IMR-90 (cell line): ENCODE measurements around the gene ATP6V1A. TPM values are rescaled to one million over a fixed set of nuclear protein-coding genes. Genes with fewer than 3 reads are reported as not detected.
A peak's percentile ranks its signal among the peaks of the same experiment; 100 is the strongest.

Experiments used
- ATAC-seq: fragments of 200-7000 bp; cut with Tn5 transposase; 2 replicates; pipeline ENCODE4 v1.9.1; 2020; ENCODE audit warnings: low read depth, mild to moderate bottlenecking, moderate library complexity
- BruUV-seq: library from RNA; stranded (reverse); fragments of 400-500 nt; replicated peaks from 2 replicates; lab custom pipeline; 2021; lab: Mats Ljungman, UMichigan
- CTCF ChIA-PET: fragments of 300-600 bp; formaldehyde crosslinking; extraction: SDS; loops from one replicate; lab custom pipeline; 2021; ENCODE audit warnings: antibody characterized with exemption; lab: Yijun Ruan, JAX
- POLR2A ChIA-PET: fragments of 300-600 bp; sonication (Branson Sonifier 250); formaldehyde crosslinking; loops from one replicate; lab custom pipeline; 2022; ENCODE audit warnings: antibody characterized with exemption; ENCODE audit not compliant: unreplicated experiment; lab: Charles Lee
- DNase-seq: peaks from one replicate; pipeline ENCODE4 v3.0.0; 2013
- H2AFZ ChIP-seq: replicated peaks from 2 replicates; pipeline ENCODE3; 2013; ENCODE audit warnings: low read length, mild to moderate bottlenecking; ENCODE audit not compliant: poor library complexity
- H2AK5ac ChIP-seq: 2 replicates; pipeline ENCODE4 v1.6.1; 2013; ENCODE audit warnings: low read depth, low read length, inconsistent platforms
- H2AK9ac ChIP-seq: replicated peaks from 2 replicates; pipeline ENCODE3; 2013; ENCODE audit warnings: mild to moderate bottlenecking, low read depth, low read length, moderate library complexity; ENCODE audit not compliant: poor library complexity
- H2BK120ac ChIP-seq: 2 replicates; pipeline ENCODE4 v1.6.1; 2013; ENCODE audit warnings: low read depth, low read length, inconsistent platforms
- H2BK15ac ChIP-seq: 3 replicates; pipeline ENCODE4 v1.6.1; 2013; ENCODE audit warnings: low read depth, low read length, inconsistent platforms
- H2BK20ac ChIP-seq: 2 replicates; pipeline ENCODE4 v1.6.1; 2013; ENCODE audit warnings: low read depth, mild to moderate bottlenecking, inconsistent platforms, low read length, moderate library complexity
- H2BK5ac ChIP-seq: 2 replicates; pipeline ENCODE4 v1.6.1; 2013; ENCODE audit warnings: mild to moderate bottlenecking, low read depth, low read length, inconsistent platforms; ENCODE audit not compliant: poor library complexity, severe bottlenecking
- H3K14ac ChIP-seq: replicated peaks from 2 replicates; pipeline ENCODE4 v1.6.1; 2013; ENCODE audit warnings: low read depth, low read length, inconsistent platforms
- H3K18ac ChIP-seq: 2 replicates; pipeline ENCODE4 v1.6.1; 2013; ENCODE audit warnings: low read depth, low read length, control low read depth
- H3K23ac ChIP-seq: 2 replicates; pipeline ENCODE4 v1.6.1; 2013; ENCODE audit warnings: low read depth, low read length, inconsistent platforms
- H3K27ac ChIP-seq: 2 replicates; pipeline ENCODE4 v1.5.1; 2013; ENCODE audit warnings: mild to moderate bottlenecking, control low read depth, low read length; ENCODE audit not compliant: insufficient read depth
- H3K27me3 ChIP-seq: 2 replicates; pipeline ENCODE4 v1.6.1; 2013; ENCODE audit warnings: low read length; ENCODE audit not compliant: control insufficient read depth, insufficient read depth
- H3K36me3 ChIP-seq: 2 replicates; pipeline ENCODE4 v1.6.1; 2013; ENCODE audit warnings: low read length, mixed read lengths; ENCODE audit not compliant: control insufficient read depth, insufficient read depth
- H3K4ac ChIP-seq: 2 replicates; pipeline ENCODE4 v1.6.1; 2013; ENCODE audit warnings: low read depth, low read length, inconsistent platforms
- H3K4me1 ChIP-seq: 2 replicates; pipeline ENCODE4 v1.6.1; 2013; ENCODE audit warnings: low read length, mixed read lengths; ENCODE audit not compliant: control insufficient read depth, insufficient read depth
- H3K4me2 ChIP-seq: 2 replicates; pipeline ENCODE4 v1.6.1; 2013; ENCODE audit warnings: low read depth, mild to moderate bottlenecking, control low read depth, low read length, moderate library complexity
- H3K4me3 ChIP-seq: 2 replicates; pipeline ENCODE4 v1.5.1; 2013; ENCODE audit warnings: low read depth, mild to moderate bottlenecking, control low read depth, low read length, moderate library complexity; ENCODE audit not compliant: insufficient read depth
- H3K56ac ChIP-seq: 2 replicates; pipeline ENCODE4 v1.6.1; 2013; ENCODE audit warnings: low read length, inconsistent platforms; ENCODE audit not compliant: insufficient read depth; ENCODE audit errors: extremely low read depth
- H3K79me1 ChIP-seq, 2 experiments: 2 replicates each; pipeline ENCODE4 v1.6.1; 2013; ENCODE audit warnings: low read length in 2 of 2, inconsistent platforms in 1 of 2, low read depth in 1 of 2
- H3K9ac ChIP-seq: 2 replicates; pipeline ENCODE4 v1.6.1; 2013; ENCODE audit warnings: low read depth, low read length, control low read depth
- H3K9me1 ChIP-seq: 2 replicates; pipeline ENCODE4 v1.6.1; 2013; ENCODE audit warnings: low read length, inconsistent platforms; ENCODE audit not compliant: insufficient read depth
- H3K9me3 ChIP-seq: 2 replicates; pipeline ENCODE4 v1.6.1; 2013; ENCODE audit warnings: low read length; ENCODE audit not compliant: control insufficient read depth, insufficient read depth
- H4K20me1 ChIP-seq: 2 replicates; pipeline ENCODE4 v1.6.1; 2013; ENCODE audit warnings: low read length, inconsistent platforms; ENCODE audit not compliant: insufficient read depth
- H4K5ac ChIP-seq: 2 replicates; pipeline ENCODE4 v1.6.1; 2013; ENCODE audit warnings: mild to moderate bottlenecking, low read depth, low read length, control low read depth
- H4K8ac ChIP-seq, 2 experiments: 2 replicates each; pipeline ENCODE4 v1.6.1; 2013; ENCODE audit warnings: low read depth in 2 of 2, low read length in 2 of 2, control low read depth in 1 of 2, inconsistent platforms in 1 of 2
- H4K91ac ChIP-seq: 2 replicates; pipeline ENCODE4 v1.6.1; 2013; ENCODE audit warnings: low read depth, low read length, inconsistent platforms; ENCODE audit not compliant: insufficient read depth
- CEBPB ChIP-seq: IDR thresholded peaks from 2 replicates; pipeline ENCODE4 v1.6.1; 2012; ENCODE audit warnings: low read depth, low read length, improper control_type of control experiment
- CHD1 ChIP-seq: IDR thresholded peaks from 2 replicates; pipeline ENCODE4 v1.6.1; 2012; ENCODE audit warnings: low read depth, low read length, improper control_type of control experiment
- FOS ChIP-seq: fragments of 150-350 bp; IDR thresholded peaks from 2 replicates; pipeline ENCODE4 v1.6.1; 2016; ENCODE audit warnings: low read depth, low read length
- MAFK ChIP-seq: IDR thresholded peaks from 2 replicates; pipeline ENCODE4 v1.6.1; 2012; ENCODE audit warnings: low read depth, low read length, improper control_type of control experiment
- MXI1 ChIP-seq: IDR thresholded peaks from 2 replicates; pipeline ENCODE4 v1.6.1; 2012; ENCODE audit warnings: low read depth, mild to moderate bottlenecking, low read length, moderate library complexity, borderline replicate concordance
- NFE2L2 ChIP-seq: fragments of 150-350 bp; IDR thresholded peaks from 2 replicates; pipeline ENCODE4 v1.6.1; 2016; ENCODE audit warnings: low read depth, mild to moderate bottlenecking, low read length
- POLR2A ChIP-seq: IDR thresholded peaks from 2 replicates; pipeline ENCODE4 v1.6.1; 2012; ENCODE audit warnings: mild to moderate bottlenecking, low read depth, low read length
- RCOR1 ChIP-seq: IDR thresholded peaks from 2 replicates; pipeline ENCODE4 v1.6.1; 2012; ENCODE audit warnings: mild to moderate bottlenecking, low read length, improper control_type of control experiment; ENCODE audit not compliant: insufficient replicate concordance
- SMC3 ChIP-seq: fragments of 150-350 bp; IDR thresholded peaks from 2 replicates; pipeline ENCODE4 v1.6.1; 2016; ENCODE audit warnings: low read depth, mild to moderate bottlenecking, antibody characterized with exemption, low read length, moderate library complexity
- dilution Hi-C: fragments of 300-500 bp; cut with HindIII; formaldehyde crosslinking; loops from one replicate; pipeline ENCODE4 v1.14.3; 2018; ENCODE audit warnings: low sequenced_read_pairs; ENCODE audit not compliant: unreplicated experiment
- in situ Hi-C: fragments of 300-500 bp; cut with MboI; formaldehyde crosslinking; loops from 3 replicates; pipeline ENCODE4 v1.14.3; 2019; ENCODE audit warnings: low sequenced_read_pairs, inconsistent platforms, mixed read lengths
- intact Hi-C: fragments of 100-400 bp; cut with micrococcal nuclease; formaldehyde crosslinking; loops from 2 replicates; pipeline ENCODE4 v1.10.0; 2022
- polyA plus RNA-seq, 3 experiments: library from polyadenylated mRNA; depleted of rRNA; stranded (reverse); fragments of >200 nt; gene quantifications; 2 replicates each; pipeline ENCODE4 v1.2.3, GENCODE V29; 2012; ENCODE audit warnings: low replicate concordance in 1 of 3
- total RNA-seq: library from RNA; depleted of rRNA; stranded (reverse); fragments of >200 nt; gene quantifications from 2 replicates; pipeline ENCODE4 v1.2.3, GENCODE V29; 2012
- TF ChIP-seq, protein P1 (sequence below): fragments of 150-350 bp; IDR thresholded peaks from 2 replicates; pipeline ENCODE4 v1.6.1; 2016; ENCODE audit warnings: low read depth, mild to moderate bottlenecking, low read length, moderate library complexity, borderline replicate concordance
- TF ChIP-seq, protein P2 (sequence below): conservative IDR thresholded peaks from 2 replicates; pipeline ENCODE4 v1.5.1; 2012; ENCODE audit warnings: mild to moderate bottlenecking, low read depth, low read length, improper control_type of control experiment

ATP6V1A gene
- total and polyA plus RNA-seq, 2 of the 4 experiments (the other 2 are of a cell fraction), result 15.1 to 98.0 TPM

DNA sequence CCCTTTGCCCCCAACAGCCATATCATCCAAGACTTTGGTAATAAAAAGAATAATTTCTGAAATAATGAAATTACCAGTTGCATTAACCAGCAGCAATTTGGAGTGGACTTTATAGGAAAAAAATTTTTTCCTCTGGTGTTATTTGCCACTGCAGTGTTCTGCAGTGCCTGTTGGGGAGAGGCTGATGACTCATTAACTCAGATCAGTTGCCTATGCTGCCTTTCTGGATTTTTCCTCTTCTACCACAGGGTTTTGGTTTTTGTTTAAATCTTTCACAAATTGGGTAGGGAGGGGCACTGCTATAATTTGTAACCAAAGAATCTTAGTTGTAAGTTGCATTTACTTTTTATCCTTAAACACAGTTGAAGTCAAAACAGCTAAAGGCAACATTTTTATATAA, 22.7 kb downstream of the ATP6V1A start:
- Histone ChIP-seq H2BK15ac (no peak overlapping the region), H3K9me1 (peaks cover 5% of the 10 kb centered on the region), H2BK120ac (no peak overlapping the region), H2AK5ac (no peak overlapping the region), H3K4me1 (peaks cover 15% of the 10 kb centered on the region), H2BK5ac (peak overlapping the region; percentile 80), H3K23ac (no peak overlapping the region), H3K79me1 (peaks cover 22 to 38% of the 10 kb centered on the region in 2 experiments), H3K27me3 (no peaks in the 10 kb centered on the region), H3K56ac (no peak overlapping the region), H4K8ac (peak overlapping the region in 1 of 2 experiments; percentile 47; a peak in 1 of 4 replicates), H2AK9ac (no peak overlapping the region), H2AFZ (no peak overlapping the region), H3K9ac (peak overlapping the region; percentile 22; the same call in 1 of the 2 replicates), H3K27ac (peak overlapping the region; percentile 6; the same call in 1 of the 2 replicates), H4K5ac (no peak overlapping the region), H3K4me3 (no peak overlapping the region), H4K91ac (no peak overlapping the region), H3K9me3 (no peaks in the 10 kb centered on the region), H4K20me1 (no peaks in the 10 kb centered on the region), H3K18ac (no peak overlapping the region), H3K4ac (no peak overlapping the region; the same call in 1 of the 2 replicates), H3K4me2 (peak overlapping the region; percentile 5; the same call in 1 of the 2 replicates), H3K36me3 (no peaks in the 10 kb centered on the region; the same call in 1 of the 2 replicates), H3K14ac (no peak overlapping the region), H2BK20ac (no peak overlapping the region)
- dilution Hi-C loops, result no loop called here
- DNase-seq, result peak; percentile 70
- intact Hi-C loops, result no loop called here
- in situ Hi-C loops, result no loop called here
- no TSS peak for BruUV-seq
- ATAC-seq, result peak; percentile 79
- ChIA-PET POLR2A (no interaction called here), CTCF (no interaction called here)
- TF ChIP-seq CHD1 (no peak), POLR2A (no peak), FOS (peak; percentile 76; the same call in 1 of the 2 replicates), MXI1 (no peak), CEBPB (no peak), RCOR1 (no peak), MAFK (no peak), SMC3 (no peak), NFE2L2 (no peak)
- TF ChIP-seq, protein P1, sequence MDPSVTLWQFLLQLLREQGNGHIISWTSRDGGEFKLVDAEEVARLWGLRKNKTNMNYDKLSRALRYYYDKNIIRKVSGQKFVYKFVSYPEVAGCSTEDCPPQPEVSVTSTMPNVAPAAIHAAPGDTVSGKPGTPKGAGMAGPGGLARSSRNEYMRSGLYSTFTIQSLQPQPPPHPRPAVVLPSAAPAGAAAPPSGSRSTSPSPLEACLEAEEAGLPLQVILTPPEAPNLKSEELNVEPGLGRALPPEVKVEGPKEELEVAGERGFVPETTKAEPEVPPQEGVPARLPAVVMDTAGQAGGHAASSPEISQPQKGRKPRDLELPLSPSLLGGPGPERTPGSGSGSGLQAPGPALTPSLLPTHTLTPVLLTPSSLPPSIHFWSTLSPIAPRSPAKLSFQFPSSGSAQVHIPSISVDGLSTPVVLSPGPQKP, result no peak
- TF ChIP-seq, protein P2, sequence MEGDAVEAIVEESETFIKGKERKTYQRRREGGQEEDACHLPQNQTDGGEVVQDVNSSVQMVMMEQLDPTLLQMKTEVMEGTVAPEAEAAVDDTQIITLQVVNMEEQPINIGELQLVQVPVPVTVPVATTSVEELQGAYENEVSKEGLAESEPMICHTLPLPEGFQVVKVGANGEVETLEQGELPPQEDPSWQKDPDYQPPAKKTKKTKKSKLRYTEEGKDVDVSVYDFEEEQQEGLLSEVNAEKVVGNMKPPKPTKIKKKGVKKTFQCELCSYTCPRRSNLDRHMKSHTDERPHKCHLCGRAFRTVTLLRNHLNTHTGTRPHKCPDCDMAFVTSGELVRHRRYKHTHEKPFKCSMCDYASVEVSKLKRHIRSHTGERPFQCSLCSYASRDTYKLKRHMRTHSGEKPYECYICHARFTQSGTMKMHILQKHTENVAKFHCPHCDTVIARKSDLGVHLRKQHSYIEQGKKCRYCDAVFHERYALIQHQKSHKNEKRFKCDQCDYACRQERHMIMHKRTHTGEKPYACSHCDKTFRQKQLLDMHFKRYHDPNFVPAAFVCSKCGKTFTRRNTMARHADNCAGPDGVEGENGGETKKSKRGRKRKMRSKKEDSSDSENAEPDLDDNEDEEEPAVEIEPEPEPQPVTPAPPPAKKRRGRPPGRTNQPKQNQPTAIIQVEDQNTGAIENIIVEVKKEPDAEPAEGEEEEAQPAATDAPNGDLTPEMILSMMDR, result peak; percentile 16; the same call in 1 of the 2 replicates
